CD4-positive, alpha-beta T cell treated with Interferon alpha-2 for 1 hour (primary cell): Measurements from ENCODE around the gene SPATA12.

Experiments
- DNase-seq, 2 donors: peaks; one replicate each; pipeline ENCODE4 v3.0.0-alpha.2; 2020 to 2022

SPATA12 gene

GRCh38 chr3:57085211-57085610, 24.7 kb downstream of the SPATA12 start:
- no peak for DNase-seq

- no peak for DNase-seq
Measured at GRCh38 chr3:57086201-57086600, 25.7 kb downstream of the SPATA12 start.

DNA sequence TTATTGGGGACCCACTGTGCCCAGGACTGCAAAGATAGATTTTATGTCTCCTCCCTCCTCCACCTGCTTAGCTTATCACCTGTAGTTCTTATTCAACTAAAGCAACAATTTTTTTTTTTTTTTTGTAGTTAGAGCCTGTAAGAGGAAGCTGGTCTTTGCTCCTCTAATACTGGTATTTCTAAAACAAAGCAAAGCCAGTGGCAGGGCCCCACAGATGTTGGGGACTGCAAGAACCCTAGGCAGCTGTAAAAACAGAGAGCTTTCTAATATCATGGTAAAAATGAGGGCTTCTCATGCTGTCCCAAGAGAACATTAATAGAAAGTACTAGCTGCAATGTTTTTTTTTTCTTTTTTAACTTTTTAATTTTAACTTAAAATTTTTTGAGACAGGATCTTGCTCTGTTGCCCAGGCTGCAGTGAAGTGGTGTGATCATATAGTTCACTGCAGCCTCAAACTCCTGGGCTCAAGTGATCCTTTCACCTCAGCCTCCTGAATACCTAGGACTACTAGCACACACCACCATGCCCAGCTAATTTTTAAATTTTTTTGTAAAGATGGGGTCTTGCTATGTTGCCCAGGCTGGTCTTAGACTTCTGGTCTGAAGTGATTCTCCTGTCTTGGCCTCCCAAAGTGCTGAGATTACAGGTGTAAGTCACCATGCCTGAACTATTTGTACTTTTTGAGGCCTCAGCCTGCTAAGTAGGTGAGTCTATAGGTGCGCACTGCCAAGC, 27.1 kb downstream of the SPATA12 start:
- no peak for DNase-seq

GRCh38 chr3:57088503-57088902, 28.0 kb downstream of the SPATA12 start:
- no peak for DNase-seq

DNA sequence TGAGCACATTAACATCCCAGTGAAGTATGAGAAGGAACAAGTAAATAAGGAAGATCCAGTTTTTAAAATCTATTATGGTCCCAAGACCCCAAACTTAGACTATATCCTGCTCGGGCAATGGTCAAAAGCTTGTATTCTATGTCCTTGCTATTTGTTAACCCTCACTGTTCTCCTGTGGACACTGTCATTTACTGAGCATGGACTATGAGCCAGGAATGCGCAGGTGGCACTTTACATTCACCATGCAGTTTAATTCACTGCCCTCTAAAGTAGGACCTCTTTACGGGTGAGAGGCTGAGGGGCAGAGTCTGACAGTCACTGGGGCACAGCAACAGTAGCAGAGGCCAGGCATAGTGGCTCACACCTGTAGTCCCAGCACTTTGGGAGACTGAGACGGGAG, 28.6 kb downstream of the SPATA12 start:
- no peak for DNase-seq

DNA sequence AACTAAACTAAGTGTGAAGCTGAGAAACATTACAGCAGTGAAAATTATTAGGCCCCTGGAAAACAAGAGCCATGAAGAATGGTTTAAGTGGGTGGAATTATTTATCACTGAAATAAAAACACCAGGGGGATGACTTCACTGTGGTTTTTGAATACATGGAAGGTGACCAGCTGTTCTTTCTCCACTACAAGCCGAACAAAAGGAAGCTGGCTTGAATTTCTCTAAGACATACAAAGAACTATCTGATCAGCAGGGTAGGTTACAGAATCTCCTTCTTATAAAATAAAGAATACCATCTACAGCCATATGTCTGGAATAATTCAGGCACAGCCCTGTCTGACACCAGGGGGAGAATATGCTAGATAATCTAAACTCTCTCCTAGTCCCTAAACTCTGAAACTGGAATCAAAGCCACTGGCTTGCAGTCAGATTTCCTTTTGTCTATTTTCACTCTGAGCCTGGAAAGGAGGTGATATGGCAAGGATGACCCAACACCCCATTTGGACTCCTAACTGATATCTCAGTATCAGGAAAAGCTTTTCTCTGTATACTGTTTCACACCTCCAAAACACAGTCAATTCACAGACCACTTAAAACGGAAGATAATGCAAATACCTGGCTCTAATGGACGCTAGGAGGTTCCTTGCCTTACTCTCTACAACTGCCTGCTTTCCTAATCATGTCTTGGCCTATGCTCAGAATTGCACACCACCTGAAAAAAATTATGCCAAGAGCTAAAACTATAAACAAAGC, 31.2 kb downstream of the SPATA12 start:
- DNase-seq: no peak

GRCh38 chr3:57093489-57093888, 33.0 kb downstream of the SPATA12 start:
- no peak for DNase-seq

- no peak for DNase-seq
Measured at GRCh38 chr3:57093971-57094535, 33.6 kb downstream of the SPATA12 start.

DNA sequence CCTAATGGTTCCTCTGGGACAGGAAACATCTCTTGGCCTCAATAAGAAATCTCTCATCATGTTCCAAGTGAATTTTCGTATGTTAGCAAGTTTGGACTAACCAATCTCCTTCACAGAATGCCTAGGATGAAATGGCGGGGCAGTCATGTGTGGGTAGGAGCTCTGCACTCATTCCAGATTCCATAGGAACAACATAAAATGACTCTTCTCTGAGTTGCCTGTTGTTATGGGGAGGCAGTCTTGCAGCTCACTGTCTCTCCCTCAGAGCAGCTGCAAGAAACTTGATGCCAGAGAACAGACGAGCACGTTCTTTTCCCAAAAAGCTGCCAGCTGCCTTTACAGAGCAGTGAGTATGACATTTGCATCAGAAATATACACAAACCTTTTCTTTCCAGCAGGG, 34.1 kb downstream of the SPATA12 start:
- no peak for DNase-seq

DNA sequence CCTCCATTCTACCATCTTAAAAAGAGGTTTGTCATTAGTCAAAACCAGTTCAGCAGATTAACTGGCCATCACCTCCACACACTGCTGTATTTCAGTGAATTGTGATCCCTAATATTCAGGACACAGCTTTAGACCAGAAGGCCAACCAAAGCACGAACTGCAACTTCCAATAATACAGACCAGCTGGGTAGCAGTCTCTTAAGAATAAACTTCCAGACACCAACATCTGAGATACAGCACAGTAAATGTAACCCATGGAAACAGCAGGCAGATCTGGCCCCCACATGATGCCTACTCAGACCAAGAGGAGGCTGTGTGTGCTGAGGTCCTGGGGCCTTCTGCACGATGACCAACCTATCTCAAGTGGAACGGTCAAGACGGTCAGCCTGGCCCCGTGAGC, 34.9 kb downstream of the SPATA12 start:
- no peak for DNase-seq

GRCh38 chr3:57097536-57097935, 37.1 kb downstream of the SPATA12 start:
- no peak for DNase-seq

DNA sequence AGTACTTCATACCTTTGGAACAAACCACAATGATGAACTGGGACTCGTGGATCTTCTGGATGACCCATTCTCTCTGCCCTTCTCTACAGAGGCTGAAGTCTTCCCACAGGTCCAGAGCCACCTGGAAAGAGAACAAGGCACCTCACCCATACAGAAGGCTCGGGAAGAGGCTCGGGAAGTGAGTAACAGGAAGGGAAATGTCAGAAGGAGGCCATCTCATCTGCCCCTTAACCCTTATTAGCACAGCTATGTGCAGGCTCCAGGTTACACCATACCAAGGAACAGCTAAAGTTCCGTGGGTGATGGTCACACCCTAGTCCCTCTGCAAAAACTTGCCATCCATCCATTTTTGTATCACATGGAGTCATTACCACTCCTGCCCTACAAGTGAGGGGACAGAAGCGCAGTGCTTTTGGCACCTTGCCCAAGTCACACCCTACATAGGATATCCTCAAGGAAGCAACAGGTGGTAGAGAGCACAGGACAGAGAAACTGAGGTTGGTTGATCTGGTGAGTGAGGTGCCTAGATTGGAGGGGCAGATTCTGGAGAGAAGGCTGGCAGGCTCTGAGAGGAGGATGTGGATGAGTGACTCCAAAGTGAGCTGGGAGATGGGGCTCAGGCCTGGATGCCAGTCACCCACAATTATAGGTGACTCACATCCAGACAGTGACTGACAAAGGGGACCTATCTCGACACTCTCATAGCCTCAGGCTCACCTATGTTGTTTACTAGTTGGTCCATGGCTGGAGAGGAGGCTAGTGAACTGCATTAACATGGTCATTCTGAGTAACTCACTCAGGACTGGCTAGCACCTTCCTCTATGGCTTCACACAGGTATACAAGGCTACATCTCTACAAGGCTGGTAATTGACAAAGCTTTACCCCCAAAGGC, 38.2 kb downstream of the SPATA12 start:
- no peak for DNase-seq

DNA sequence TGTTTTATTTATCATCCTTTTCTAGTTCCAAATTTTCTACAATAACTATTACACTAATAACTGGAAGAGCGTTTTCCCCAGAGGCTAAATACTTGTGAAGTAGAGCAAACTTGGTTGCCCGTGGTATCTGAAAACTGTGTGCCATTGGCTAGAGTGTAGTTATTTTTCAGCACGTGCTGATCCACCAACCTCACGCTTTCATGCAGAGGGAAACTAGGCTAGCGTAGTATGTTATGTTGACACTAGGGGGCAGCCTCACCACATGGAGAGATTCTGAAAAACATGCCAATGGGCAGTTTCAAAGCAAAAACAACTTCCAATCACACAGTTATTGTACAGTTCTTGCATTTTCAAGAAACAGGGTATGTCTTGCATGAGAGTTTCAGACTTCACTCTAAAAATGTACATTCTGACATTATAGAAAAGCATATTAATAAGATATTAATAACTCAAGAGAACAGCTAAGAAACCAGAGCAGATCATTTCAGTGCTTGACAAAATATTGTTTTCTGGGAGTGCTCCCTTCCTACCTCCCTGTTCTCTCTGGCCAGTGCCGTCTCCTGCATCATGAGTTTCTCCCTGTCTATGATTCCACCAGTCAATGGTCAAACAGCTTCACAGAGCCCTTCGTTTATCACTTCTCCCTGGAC, 39.7 kb downstream of the SPATA12 start:
- peak; percentile 48 to 62 for DNase-seq

DNA sequence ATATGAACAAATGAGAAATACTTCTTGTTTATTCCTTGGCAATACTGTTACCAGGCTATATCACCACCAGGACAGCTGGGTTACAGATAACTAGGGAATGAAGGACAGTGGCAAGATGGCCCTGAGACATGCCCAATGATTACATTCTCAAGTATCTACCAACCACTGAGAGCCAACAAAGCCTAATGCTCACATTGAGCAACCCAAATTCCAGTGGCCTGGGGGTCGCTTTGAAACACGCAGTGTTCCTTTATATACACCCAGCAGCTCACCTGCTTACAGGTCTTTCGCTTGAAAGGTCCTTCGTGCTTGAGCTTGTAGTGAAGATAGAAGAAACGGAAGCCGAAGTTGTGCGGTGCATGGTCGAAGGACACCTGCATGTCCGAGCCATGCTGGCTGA, 45.1 kb downstream of the SPATA12 start:
- DNase-seq: no peak

GRCh38 chr3:57108684-57109083, 48.2 kb downstream of the SPATA12 start:
- DNase-seq: no peak

DNA sequence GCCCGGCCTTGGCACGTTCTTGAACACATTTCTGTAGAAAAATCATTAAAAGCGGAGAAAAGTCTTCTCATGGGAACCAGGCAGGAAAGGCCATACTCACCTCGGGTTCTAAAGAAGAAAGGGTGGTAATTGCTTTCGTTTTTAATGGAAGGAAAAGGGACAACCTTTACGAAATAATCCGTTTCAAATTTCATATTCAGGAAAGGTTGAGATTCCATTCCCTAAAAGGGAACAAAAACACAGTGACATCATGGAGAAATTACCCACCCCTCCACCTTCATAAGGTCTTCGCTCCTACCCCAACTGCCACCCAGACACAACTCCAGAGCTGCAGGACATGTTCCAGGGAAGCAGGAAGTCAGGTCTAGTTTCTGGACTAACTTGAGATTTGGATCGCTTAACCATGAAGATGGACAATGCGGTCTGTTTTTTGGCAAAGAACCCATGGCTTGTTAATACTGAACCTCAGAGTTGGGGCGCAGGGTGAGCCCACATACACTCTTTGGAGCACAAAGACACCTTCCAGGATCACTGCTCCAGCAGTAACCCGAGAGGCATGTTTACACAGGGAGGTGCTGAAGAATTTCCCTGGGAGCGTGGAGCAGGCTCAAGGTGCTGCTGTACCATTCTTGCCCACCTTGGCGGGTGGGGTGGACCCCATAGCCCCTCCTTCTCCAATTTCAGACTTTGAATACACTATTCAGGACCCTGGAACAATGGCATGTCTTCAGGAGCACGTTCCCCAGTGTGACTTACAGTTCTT, 49.2 kb downstream of the SPATA12 start:
- no peak for DNase-seq

DNA sequence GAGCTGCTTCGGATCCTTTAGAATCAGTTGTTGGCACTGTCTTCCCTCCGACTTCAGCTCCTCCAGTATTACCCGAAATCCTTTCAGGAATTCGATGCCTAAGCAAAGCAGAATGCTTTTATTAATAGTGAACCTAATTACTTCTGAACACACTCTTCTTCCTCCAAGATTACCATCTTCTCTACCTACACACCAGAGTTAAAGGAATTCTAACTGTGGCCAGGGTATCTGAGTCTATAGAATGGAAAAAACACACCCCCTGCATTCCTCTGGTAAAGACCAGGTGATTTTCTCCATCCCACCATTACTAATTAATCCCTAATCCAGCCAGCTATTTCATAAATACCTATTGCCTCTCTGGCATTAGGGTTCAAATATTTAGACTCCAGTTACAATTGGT, 49.8 kb downstream of the SPATA12 start:
- no peak for DNase-seq

GRCh38 chr3:57110798-57111197, 50.3 kb downstream of the SPATA12 start:
- no peak for DNase-seq

DNA sequence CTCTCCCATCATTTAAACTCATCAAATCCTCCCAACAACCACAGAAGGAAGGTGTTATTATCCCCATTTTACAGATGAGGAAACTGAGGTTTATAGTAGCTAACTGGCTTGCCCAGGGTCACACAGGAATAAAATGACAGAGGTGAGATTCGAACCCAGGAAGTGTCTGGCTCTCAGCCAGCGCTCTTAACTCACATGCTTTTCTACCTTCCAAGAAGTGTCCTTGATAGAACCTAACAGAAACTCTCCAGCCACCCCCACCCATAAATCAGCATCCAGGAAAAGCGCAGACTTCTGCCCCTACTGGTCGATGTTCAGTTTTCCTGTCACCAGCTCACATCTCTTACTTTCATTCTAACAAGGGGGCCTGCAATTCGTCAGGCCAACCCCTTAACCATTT, 51.7 kb downstream of the SPATA12 start:
- no peak for DNase-seq

GRCh38 chr3:57116501-57116900, 56.0 kb downstream of the SPATA12 start:
- DNase-seq: no peak

- DNase-seq: no peak
Measured at GRCh38 chr3:57118254-57118653, 57.8 kb downstream of the SPATA12 start.

DNA sequence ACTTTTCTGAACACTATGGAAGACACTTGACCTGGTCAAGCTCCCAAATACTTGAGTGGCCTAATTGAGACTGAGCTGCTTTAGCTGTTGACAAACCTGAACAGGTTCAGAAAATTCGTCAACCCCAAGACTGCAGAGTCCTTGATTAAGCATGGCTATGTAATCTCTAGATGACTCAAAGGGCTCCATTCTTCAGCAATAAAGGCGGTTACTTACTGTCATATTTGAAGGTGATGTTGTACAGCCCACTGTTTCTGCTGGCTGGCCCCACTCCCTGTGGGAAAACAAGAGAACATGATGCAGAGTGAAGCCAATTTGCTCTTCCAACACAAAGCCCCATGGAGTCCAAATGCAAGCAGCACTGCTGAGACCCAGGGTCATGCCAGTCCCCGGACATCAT, 59.6 kb downstream of the SPATA12 start:
- DNase-seq: no peak
